NOMO-1 (cell line): ENCODE measurements around the gene SLC11A1.

ENCODE experiments used
- DNase-seq, 2 experiments: peaks; one replicate each; lab custom pipeline; 2025; ENCODE audit not compliant: unreplicated experiment in 2 of 2; lab: John Stamatoyannopoulos, UW

Gene SLC11A1

GRCh38 chr2:218431878-218432277 lies 49.8 kb downstream of the SLC11A1 start:
- no peak for DNase-seq

DNA sequence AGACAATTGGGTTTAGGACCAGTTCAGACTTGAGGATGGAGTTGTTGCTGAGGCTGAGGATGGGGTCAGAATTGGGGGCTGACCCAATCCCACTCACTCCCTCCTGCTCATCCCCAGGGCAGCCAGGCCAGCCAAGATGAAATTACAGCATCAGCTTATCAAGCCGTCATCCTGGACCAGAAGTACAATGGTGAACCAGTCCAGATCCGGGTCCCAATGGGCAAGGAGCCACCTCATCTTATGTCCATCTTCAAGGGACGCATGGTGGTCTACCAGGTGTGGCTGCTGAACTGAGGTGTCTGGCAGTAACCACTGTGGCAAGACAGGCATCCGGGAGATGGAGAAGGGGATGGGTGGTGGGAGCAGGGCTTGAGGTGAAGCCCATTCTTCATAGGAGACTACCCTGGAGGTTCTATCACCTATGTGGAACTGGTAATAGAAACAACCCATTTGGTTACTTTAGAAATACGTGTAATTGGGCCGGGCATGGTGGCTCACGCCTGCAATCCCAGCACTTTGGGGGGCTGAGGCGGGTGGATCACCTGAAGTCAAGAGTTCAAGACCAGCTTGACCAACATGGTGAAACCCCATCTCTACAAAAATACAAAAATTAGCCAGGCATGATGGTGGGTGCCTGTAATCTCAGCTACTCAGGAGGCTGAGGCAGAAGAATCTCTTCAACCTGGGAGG lies 50.7 kb downstream of the SLC11A1 start:
- no peak for DNase-seq

GRCh38 chr2:218434456-218434855 lies 52.4 kb downstream of the SLC11A1 start:
- no peak for DNase-seq

DNA sequence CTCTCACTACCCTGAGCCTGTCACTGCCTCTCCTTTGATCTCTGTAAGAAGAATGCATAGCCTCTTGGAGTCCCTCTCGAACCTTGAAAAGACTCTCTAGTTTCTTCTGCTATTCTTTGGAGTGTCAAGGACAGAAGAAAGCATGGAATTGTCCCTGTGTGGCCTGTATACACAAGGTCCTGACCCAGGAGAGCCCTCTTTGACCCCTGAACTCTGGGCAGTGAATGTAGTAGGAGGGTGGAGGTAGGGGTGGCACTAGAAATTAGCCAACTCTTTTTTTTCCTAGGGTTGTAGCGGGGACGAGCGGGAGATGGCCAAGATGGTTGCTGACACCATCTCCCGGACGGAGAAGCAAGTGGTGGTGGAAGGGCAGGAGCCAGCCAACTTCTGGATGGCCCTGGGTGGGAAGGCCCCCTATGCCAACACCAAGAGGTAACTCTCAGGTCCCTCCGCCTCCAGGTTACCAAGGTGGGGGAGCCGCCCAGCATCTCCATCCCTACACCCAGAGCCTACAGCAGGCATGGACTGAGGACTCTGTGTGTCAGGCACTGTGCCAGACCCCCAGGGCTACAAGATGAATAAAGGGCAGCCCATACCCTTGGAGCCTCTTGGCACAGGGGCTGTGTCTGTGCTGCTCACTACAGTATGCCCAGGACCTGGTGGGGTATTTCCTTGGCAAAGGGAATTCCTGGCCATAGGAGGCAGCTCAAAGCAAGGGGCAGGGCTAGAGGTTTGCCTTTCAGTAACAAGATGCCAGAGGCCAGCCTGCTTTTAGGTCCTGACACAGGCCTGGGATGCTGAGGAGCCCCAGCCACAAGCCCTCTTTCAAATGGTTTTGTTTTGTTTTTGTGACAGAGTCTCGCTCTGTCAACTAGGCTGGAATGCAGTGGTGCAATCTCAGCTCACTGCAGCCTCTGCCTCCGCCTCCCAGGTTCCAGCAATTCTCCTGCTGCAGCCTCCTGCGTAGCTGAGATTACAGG lies 53.2 kb downstream of the SLC11A1 start:
- DNase-seq: no peak

GRCh38 chr2:218436992-218437391 lies 54.9 kb downstream of the SLC11A1 start:
- no peak for DNase-seq

- DNase-seq: no peak
Measured at GRCh38 chr2:218437969-218438368, 55.9 kb downstream of the SLC11A1 start.

GRCh38 chr2:218438596-218438995 lies 56.5 kb downstream of the SLC11A1 start:
- peak; percentile 27 to 57 for DNase-seq

DNA sequence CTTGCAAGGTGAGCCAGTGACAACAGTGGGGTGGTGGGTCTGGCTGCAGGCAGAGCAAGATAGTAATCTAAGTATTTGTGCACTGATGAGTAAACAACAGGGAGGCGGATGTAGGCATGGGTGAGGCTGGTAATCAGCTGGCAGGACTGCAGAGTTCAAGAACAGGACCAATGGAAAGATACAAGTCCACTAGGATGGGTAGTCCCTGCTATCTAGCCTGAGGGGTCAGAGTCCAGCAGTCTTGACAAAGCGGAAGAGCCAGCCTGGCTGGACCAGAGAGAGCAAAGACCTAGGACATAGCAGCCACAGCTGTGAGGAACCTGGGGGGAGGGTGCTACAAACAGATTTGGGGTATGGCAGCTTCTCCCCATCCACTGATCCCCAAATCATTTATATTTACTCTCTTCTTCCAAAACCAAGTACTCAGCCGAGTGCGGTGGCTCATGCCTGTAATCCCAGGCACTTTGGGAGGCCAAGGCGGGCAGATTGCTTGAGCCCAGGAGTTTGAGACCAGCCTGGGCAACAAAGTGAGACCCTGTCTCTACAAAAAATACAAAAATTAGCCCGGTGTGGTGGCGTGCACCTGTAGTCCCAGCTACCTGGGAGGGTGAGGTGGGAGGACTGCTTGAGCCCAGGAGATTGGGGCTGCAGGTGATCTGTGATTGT lies 62.8 kb downstream of the SLC11A1 start:
- DNase-seq: no peak

GRCh38 chr2:218445602-218446001 lies 63.5 kb downstream of the SLC11A1 start:
- no peak for DNase-seq
